GM12892 (cell line): ENCODE data around the gene SMOC2.

Source experiments
- POLR2A ChIP-seq: IDR thresholded peaks from 2 replicates; pipeline ENCODE4 v1.6.1; 2011; ENCODE audit warnings: low read depth, low read length, control low read depth
- POLR2AphosphoS5 ChIP-seq: IDR thresholded peaks from 2 replicates; pipeline ENCODE4 v1.6.1; 2011; ENCODE audit warnings: low read depth, low read length, control low read depth

GRCh38 chr6:168684906-168685305 is 243.9 kb downstream of the SMOC2 start:
- TF ChIP-seq POLR2AphosphoS5 = no peak
- TF ChIP-seq POLR2A = no peak
